Natural killer cell treated with Interleukin-12 subunit alpha and Interleukin-12 subunit beta and Interleukin-15 and Interleukin-18, amount 100 ng/mL, for 72 hours (primary cell): ENCODE measurements around the gene NDUFA7. TPM values are rescaled to one million over a fixed set of nuclear protein-coding genes. Genes with fewer than 3 reads are reported as not detected.
"Not testable (repeated sequence)": the region's sequence is repeated elsewhere in the genome, so short reads cannot be mapped to it uniquely, and the experiment has no call there.

ENCODE experiments used
- ATAC-seq, 2 donors: fragments of 150-1000 bp; cut with Tn5 transposase in 1 of 2; sonication (Bioruptor Pico), chemical (Tn5 transposase) in 1 of 2; 2 replicates each; pipeline ENCODE4 v1.10.0; 2021
- DNase-seq: peaks from one replicate; pipeline ENCODE4 v3.0.0; 2022; ENCODE audit warnings: low spot score
- H3K27ac Mint-ChIP-seq, 2 donors: 1 replicate in 1 of 2; 2 replicates in 1 of 2; pipeline ENCODE4 v1.8.0; 2022; ENCODE audit warnings: mixed read lengths in 2 of 2, mild to moderate bottlenecking in 1 of 2, moderate library complexity in 1 of 2
- H3K27me3 Mint-ChIP-seq, 2 donors: 1 replicate in 1 of 2; 2 replicates in 1 of 2; pipeline ENCODE4 v1.8.0; 2022; ENCODE audit warnings: mixed read lengths in 2 of 2
- H3K36me3 Mint-ChIP-seq: one replicate; pipeline ENCODE4 v1.8.0; 2022; ENCODE audit warnings: mixed read lengths
- H3K4me1 Mint-ChIP-seq, 2 donors: 1 replicate in 1 of 2; 2 replicates in 1 of 2; pipeline ENCODE4 v1.8.0; 2022; ENCODE audit warnings: low read depth in 2 of 2, mixed read lengths in 2 of 2, mild to moderate bottlenecking in 1 of 2
- H3K4me3 Mint-ChIP-seq: one replicate; pipeline ENCODE4 v1.8.0; 2022; ENCODE audit warnings: mixed read lengths
- H3K9me3 Mint-ChIP-seq: 2 replicates; pipeline ENCODE4 v1.8.0; 2022; ENCODE audit warnings: mixed read lengths
- total RNA-seq, 2 donors: library from RNA; stranded (reverse); gene quantifications; one replicate each; pipeline ENCODE4 v1.2.3, GENCODE V29; 2022

NDUFA7 gene
- total RNA-seq, 2 donors from 2014 or later, result 31.2 to 42.2 TPM

DNA sequence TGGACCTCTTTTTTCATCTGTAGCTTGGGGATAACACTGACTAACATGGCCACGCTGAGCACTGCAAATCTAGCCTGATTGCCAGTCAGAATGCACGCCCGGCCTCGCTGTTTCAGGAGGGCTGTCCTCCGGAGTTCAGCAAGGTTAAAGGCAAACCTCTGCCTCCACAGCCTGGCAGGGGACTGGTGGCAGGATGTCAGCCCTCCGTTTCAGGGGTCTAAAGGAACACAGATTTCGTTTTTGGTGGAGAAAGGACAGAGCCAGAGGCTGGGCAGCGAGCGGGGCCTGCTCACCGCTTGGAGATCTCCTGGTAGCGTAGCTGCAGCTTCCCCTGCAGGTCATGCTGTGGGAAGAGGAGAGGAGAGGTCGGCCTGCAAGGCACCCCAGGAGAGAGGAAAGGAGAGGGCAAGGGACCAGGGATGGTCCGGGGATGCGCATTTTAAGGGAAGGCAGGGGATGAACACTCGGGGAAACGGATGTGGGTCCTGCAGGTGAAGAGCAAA, 560 bp downstream of the NDUFA7 start:
- H3K27ac Mint-ChIP-seq, result peak overlapping the region; percentile 96 to 99
- H3K4me3 Mint-ChIP-seq, result peak overlapping the region; percentile 100
- H3K36me3 Mint-ChIP-seq, result peaks cover 5% of the 10 kb centered on the region
- peak in 1 of 2 donors; percentile 25 for ATAC-seq
- no peaks in the 10 kb centered on the region for H3K9me3 Mint-ChIP-seq
- H3K27me3 Mint-ChIP-seq, result no peaks in the 10 kb centered on the region
- H3K4me1 Mint-ChIP-seq, result peaks cover 19 to 25% of the 10 kb centered on the region in 2 donors
- DNase-seq, result peak; percentile 59

DNA sequence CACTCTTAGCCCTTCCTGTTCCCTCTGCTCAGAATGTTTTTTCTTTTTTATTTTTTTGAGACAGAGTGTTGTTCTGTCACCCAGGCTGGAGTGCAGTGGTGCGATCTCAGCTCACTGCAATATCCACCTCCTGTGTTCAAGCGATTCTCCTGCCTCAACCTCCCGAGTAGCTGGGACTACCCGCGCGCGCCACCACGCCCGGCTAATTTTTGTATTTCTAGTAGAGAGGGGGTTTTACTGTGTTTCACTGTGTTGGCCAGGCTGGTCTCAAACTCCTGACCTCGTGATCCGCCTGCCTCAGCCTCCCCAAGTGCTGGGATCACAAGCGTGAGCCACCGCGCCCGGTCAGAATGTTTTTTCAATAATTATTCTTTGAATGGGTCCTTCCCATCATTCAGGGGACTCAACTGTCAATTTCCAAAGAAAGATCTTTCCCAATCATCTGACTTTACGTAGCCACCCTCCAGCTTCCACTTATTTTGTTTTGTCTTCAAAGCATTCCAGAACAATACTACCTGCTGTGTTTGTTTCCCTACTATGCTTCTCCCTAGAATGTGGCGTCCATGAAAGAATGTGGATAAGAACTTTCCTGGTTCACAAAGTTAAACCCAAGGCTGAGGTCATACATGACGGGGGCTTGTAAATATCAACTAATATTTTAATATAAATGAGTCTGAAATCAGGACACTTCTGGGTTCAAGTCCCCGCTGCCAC, 1.2 kb downstream of the NDUFA7 start:
- H3K4me3 Mint-ChIP-seq, result peak overlapping the region; percentile 100
- peaks cover 19 to 25% of the 10 kb centered on the region in 2 donors for H3K4me1 Mint-ChIP-seq
- peak overlapping the region; percentile 96 to 99 for H3K27ac Mint-ChIP-seq
- DNase-seq, result peak; percentile 15
- H3K36me3 Mint-ChIP-seq, result peaks cover 5% of the 10 kb centered on the region
- ATAC-seq, result no peak
- H3K9me3 Mint-ChIP-seq, result no peaks in the 10 kb centered on the region
- H3K27me3 Mint-ChIP-seq, result no peaks in the 10 kb centered on the region

DNA sequence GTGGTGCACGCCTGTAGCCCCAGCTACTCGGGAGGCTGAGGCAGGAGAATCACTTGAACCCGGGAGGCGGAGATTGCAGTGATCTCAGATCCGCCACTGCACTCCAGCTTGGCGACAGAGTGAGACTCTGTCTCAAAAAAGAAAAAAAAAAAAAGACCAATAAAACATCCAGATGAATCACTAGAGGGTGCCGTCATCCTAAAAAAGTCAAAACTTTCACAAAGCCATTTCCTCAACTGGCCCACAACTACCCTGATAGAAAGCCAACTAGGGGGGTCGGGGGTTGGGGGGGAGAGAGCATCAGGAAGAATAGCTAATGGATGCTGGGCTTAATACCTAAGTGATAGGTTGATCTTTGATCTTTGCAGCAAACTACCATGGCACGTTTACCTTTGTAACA, 2.3 kb downstream of the NDUFA7 start:
- not testable (repeated sequence) for H3K27ac Mint-ChIP-seq, H3K4me3 Mint-ChIP-seq, DNase-seq, H3K36me3 Mint-ChIP-seq, ATAC-seq, H3K27me3 Mint-ChIP-seq, H3K9me3 Mint-ChIP-seq
- peaks cover 19 to 25% of the 10 kb centered on the region in 2 donors for H3K4me1 Mint-ChIP-seq

DNA sequence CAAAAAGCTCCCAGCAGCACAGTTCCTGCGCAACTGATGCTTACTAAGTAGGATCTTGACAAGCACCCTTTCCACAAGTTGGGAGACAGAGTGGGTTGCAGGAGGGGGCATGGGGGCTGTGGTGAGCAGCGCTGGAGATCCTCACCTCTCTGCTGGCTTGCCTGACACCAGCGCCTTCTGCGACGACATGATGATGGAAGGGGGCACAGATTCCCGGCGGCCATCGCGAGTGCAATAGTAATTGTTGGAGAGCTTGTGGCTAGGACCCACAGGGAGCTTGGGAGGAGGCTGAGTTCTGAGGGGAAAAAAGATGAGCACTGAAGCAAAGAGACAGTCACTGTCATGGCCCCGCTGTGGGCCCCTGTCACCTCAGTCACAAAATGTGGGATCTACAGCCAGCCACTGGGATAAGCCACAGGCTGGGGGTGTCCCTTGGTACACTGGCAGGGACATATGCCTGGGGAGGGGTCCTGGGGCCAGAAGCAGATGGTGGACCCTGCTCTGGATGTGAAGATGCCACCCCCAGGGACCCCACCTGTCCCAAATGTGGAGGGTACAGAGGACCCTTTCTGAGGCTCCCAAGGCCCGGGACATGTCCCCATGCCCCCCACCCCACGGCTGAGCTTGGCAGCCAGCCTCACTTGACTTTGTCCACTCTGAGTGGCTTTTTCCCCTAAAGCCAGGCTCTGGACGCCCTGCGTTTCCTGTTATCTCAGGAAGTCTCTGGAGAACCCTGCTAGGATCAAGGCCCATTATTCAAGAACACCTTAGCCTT, 4.6 kb downstream of the NDUFA7 start:
- Mint-ChIP-seq H3K4me3 (no peak overlapping the region), H3K27me3 (no peaks in the 10 kb centered on the region), H3K9me3 (no peaks in the 10 kb centered on the region), H3K27ac (no peak overlapping the region), H3K4me1 (peaks cover 12 to 14% of the 10 kb centered on the region in 2 donors), H3K36me3 (peaks cover 5% of the 10 kb centered on the region)
- peak; percentile 41 for DNase-seq
- no peak for ATAC-seq

DNA sequence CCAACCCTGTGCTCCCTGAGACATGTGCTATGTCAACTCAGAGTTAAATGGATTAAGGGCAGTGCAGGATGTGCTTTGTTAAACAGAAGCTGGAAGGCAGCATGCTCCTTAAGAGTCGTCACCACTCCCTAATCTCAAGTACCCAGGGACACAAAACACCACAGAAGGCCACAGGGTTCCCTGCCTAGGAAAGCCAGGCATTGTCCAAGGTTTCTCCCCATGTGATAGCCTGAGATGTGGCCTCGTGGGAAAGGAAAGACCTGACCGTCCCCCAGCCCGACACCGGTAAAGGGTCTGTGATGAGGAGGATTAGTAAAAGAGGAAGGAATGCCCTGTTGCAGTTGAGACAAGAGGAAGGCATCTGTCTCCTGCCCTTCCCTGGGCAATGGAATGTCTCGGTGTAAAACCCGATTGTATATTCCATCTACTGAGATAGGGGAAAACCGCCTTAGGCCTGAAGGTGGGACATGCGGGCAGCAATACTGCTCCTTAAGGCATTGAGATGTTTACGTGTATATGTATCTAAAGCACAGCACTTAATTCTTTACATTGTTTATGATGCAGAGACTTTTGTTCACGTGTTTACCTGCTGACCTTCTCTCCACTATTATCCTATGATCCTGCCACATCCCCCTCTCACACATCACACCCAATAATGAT, 6.1 kb downstream of the NDUFA7 start:
- not testable (repeated sequence) for H3K4me1 Mint-ChIP-seq, H3K4me3 Mint-ChIP-seq, ATAC-seq, H3K27me3 Mint-ChIP-seq, H3K9me3 Mint-ChIP-seq, H3K36me3 Mint-ChIP-seq, H3K27ac Mint-ChIP-seq, DNase-seq

DNA sequence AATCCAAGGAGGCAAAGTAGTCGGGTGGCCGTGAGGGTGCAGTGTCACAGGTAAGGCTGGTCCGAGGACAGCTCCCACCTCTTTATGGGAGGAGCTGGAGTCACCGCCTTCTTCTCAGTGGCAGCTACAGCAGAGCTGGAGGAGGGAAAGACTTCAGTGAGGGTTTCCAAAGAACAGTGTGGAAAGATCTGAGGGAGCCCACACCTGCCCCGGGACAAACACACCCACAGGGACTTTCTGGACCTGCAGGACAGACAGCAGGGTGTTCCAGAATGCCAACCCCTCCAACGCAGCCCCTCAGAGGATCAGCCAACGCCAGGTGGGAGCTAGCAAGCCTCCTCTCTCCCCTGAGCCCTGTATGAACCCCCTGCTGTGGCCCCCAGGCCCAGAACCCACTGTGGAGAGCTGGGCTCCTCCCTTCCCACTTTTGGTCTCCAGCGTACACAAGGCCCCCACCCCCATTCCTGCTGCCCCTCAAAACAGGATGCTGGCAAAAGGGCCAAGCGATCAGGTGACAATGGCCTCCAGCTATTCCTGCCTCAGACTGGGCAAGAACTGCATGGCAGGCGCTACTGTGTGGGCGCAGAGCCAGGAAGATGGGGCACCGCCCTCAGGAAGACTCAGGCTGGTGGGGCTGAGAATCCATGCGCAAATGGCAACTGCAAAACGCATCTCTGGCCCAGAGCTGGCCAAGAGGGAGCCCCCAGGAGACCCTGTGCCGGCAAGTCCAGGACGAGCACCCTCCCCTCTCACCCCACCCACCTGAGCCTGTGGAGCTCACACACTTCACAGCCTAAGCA, 9.5 kb downstream of the NDUFA7 start:
- H3K4me1 Mint-ChIP-seq, result peaks cover 15 to 18% of the 10 kb centered on the region in 2 donors
- no peaks in the 10 kb centered on the region for H3K36me3 Mint-ChIP-seq
- H3K9me3 Mint-ChIP-seq, result no peaks in the 10 kb centered on the region
- H3K27me3 Mint-ChIP-seq, result no peaks in the 10 kb centered on the region
- ATAC-seq (no peak), DNase-seq (no peak)
- H3K4me3 Mint-ChIP-seq, result no peak overlapping the region
- H3K27ac Mint-ChIP-seq, result no peak overlapping the region

DNA sequence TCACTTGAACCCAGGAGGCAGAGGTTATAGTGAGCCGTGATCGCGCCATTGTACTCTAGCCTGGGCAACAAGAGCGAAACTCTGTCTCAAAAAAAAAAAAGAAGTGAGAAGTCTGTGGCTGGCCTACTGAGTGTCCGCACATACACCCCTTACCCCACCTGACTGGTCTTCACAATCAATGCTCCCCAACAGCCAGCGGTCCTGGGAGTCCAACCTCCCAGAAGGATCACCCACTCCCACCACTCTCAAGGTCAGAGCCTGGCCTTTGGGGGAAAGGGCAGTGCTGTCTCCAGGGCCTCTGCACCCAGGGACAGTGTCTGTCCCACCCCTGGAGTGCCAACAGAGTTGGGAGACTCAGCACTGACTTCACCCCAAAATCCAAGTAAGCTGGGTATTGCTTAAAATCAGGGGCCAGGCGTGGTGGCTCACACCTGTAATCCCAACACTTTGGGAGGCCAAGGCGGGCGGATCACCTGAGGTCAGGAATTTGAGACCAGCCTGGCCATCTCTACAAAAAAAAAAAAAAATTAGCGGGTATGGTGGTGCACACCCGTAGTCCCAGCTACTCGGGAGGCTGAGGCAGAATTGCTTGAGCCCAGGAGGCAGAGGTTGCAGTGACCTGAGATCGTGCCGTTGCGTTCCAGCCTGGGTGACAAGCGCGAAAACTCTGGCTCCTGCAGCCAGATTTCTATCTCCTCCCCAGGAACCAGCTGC, 10.7 kb downstream of the NDUFA7 start:
- DNase-seq, result no peak
- H3K36me3 Mint-ChIP-seq, result no peaks in the 10 kb centered on the region

DNA sequence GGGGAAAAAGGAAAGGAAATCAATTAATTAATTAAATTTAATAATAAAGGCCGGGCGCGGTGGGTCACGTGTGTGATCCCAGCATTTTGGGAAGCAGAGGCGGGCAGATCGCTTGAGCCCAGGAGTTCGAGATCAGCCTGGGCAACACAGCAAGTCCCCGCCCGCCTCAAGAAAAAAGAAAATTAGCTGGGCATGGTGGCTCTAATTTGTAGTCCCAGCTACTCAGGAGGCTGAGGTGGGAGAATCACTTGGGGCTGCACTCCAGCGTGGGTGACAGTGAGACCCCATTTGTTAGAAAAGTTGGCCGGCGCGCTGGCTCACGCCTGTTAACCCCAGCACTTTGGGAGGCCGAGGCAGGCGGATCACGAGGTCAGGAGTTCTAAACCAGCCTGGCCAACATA, 12.3 kb downstream of the NDUFA7 start:
- H3K9me3 Mint-ChIP-seq, result no peaks in the 10 kb centered on the region
- H3K4me1 Mint-ChIP-seq, result peaks cover 25 to 27% of the 10 kb centered on the region in 2 donors
- no peaks in the 10 kb centered on the region for H3K36me3 Mint-ChIP-seq
- H3K27me3 Mint-ChIP-seq, result no peaks in the 10 kb centered on the region
- H3K27ac Mint-ChIP-seq, result peak overlapping the region; percentile 68 to 86
- no peak for ATAC-seq
- DNase-seq, result no peak
- H3K4me3 Mint-ChIP-seq, result peak overlapping the region; percentile 79

More for the DNA sequence above, 10.7 kb downstream of the NDUFA7 start:
- Mint-ChIP-seq H3K27me3 (no peaks in the 10 kb centered on the region), H3K4me3 (no peak overlapping the region), H3K27ac (no peak overlapping the region), H3K9me3 (no peaks in the 10 kb centered on the region), H3K4me1 (peaks cover 24 to 25% of the 10 kb centered on the region in 2 donors)
- ATAC-seq, result no peak

DNA sequence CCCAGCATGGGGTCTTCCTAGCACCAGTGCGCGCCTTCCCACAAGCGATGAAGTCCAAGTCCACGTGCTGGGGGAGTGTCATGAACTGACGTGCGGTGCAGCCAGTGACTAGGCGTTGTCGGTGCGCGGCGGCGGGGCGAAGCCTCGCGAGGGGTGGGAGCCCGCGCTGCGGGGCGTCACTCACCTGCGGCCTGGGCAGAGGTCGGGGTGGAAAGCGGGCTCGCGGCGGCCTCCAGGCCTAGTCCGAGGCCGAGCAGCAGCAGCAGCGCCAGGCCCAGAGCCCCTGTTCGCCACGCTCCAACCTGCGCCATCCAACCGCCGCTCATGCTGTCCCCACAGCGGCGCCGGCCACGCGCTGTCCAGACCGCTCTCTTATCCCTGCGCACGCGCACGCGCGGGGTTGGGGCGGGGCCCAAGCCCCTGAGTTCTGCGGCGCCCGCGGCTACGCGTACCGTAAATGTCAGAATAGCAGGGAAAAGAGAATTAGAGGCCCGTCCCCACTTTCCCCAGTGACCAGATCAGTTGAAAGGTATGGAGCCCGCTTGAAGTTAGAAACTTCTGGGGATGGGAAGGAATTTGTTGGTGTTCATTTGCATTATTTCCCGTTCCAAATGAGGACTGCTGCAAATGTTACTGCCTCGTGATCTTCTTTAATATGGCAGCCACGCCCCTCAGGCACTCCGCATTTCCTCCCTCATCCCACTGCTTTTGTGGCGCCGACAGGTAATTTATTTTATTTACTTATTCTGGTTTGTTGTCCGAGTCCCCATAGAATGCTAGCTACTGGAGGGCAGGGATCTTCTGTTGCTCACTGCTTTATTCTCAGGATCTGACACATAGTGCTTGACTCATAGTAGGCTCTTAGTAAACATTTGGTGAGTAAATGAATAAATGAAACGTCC, 13.0 kb downstream of the NDUFA7 start, which contains the start of gene CD320:
Gene CD320 (minus strand): TSS at position 394 of the 902 bp plus-strand sequence. CDS start 68 bp downstream, at position 326.
- no peaks in the 10 kb centered on the region for H3K9me3 Mint-ChIP-seq
- ATAC-seq, result peak; percentile 94 to 97
- peak within 1 kb of the TSS; percentile 79 for H3K4me3 Mint-ChIP-seq
- H3K27me3 Mint-ChIP-seq, result no peaks in the 10 kb centered on the region
- peak within 1 kb of the TSS; percentile 68 to 86 for H3K27ac Mint-ChIP-seq
- no peaks in the 10 kb centered on the region for H3K36me3 Mint-ChIP-seq
- H3K4me1 Mint-ChIP-seq, result peaks cover 25 to 27% of the 10 kb centered on the region in 2 donors
- peak; percentile 93 for DNase-seq

DNA sequence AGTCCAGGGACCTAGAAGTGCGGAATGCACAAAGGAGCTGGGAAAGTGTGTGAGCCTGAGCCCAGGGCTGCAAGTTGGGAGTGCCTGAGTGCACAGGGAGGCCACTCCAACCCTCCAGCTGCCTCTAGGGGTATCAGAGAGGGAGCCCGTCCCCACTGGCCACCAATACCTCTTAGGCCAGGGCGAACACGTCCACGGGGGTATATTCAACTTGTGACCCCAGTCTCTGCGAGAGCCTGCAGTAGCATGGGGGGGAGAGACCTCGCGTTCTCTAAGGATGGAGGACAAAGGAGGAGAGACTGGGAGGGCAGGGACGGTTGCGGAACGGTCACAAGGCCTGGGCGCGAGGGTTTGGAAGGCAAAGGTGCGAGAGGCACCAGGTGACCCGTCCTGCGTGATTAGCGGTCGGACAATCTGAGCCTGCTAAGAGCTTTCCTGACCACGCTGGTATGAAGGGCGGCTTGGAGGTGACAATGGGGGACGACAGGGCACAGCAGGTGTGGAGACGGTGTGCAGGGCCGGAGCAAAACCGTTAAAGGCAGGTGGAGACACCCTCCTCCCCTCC, 13.7 kb downstream of the NDUFA7 start:
- H3K4me1 Mint-ChIP-seq, result peaks cover 25 to 27% of the 10 kb centered on the region in 2 donors
- peak overlapping the region; percentile 79 for H3K4me3 Mint-ChIP-seq
- no peaks in the 10 kb centered on the region for H3K9me3 Mint-ChIP-seq
- no peak for DNase-seq
- peak overlapping the region; percentile 68 to 86 for H3K27ac Mint-ChIP-seq
- no peaks in the 10 kb centered on the region for H3K27me3 Mint-ChIP-seq
- no peak for ATAC-seq
- H3K36me3 Mint-ChIP-seq, result no peaks in the 10 kb centered on the region

DNA sequence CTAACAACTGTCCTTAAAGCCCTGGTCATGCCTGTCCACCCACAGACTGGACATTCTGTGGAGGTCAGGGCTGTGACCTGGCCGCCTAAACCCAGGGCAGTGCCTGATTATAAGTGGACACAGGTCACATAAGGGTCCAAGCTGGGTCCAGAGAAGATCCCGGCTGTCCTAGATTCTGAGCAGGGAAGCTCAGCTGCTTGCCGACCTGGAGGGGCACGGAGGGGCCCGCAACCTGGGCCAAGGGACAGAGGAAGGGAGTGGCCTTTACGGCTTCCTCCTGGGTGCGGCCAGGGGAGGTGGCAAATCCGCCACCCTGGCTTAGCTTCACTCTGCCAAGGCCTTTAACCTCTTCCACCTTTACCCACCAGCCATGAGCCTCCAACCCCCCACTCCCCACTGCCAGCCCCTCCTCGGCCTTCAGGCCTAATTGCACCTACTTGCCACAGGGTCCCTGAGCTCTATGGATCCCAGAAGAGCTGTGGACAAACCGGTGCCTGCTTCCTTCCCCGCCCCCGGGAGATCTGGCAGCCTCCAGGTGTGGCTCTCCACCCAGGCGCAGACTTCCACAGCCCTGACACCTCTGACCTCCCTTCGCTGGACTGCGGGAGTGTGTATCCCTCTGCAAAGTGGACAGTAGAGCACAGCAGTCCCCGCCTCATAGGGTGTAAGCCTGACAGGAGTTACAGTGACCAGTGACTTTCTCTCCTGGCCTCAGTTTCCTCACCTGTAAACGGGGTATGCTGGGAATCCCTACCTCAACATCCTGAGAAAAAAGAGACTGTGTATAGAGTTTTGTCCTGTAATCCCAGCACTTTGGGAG, 14.7 kb downstream of the NDUFA7 start:
- H3K27ac Mint-ChIP-seq, result peak overlapping the region; percentile 68 to 86
- peak overlapping the region; percentile 79 for H3K4me3 Mint-ChIP-seq
- ATAC-seq (no peak), DNase-seq (no peak)
- H3K9me3 Mint-ChIP-seq, result no peaks in the 10 kb centered on the region
- H3K4me1 Mint-ChIP-seq, result peaks cover 25 to 27% of the 10 kb centered on the region in 2 donors
- H3K36me3 Mint-ChIP-seq, result no peaks in the 10 kb centered on the region
- H3K27me3 Mint-ChIP-seq, result no peaks in the 10 kb centered on the region
